ENCODE measurements around the gene ZNF169.
"Not testable (repeated sequence)": the region's sequence is repeated elsewhere in the genome, so short reads cannot be mapped to it uniquely, and the experiment has no call there.

Gene ZNF169

GRCh38 chr9:94287877-94288513 lies 28.9 kb downstream of the ZNF169 start:
- DNase-seq: no peak

GRCh38 chr9:94289691-94290090 lies 30.6 kb downstream of the ZNF169 start:
- peak; percentile 78 for DNase-seq

- DNase-seq: no peak
Observed at GRCh38 chr9:94298949-94299599, 40.0 kb downstream of the ZNF169 start.

GRCh38 chr9:94300470-94301301 lies 41.6 kb downstream of the ZNF169 start:
- DNase-seq: no peak

GRCh38 chr9:94301583-94301982 lies 42.5 kb downstream of the ZNF169 start:
- no peak for DNase-seq

- DNase-seq: no peak
Observed at GRCh38 chr9:94302426-94302825, 43.3 kb downstream of the ZNF169 start.

GRCh38 chr9:94303321-94303720 lies 44.2 kb downstream of the ZNF169 start:
- DNase-seq: no peak

GRCh38 chr9:94315034-94315984 lies 56.2 kb downstream of the ZNF169 start:
- not testable (repeated sequence) for DNase-seq

GRCh38 chr9:94316236-94316635 lies 57.1 kb downstream of the ZNF169 start:
- not testable (repeated sequence) for DNase-seq

- not testable (repeated sequence) for DNase-seq
Observed at GRCh38 chr9:94317949-94318657, 59.0 kb downstream of the ZNF169 start.

GRCh38 chr9:94322342-94322940 lies 63.3 kb downstream of the ZNF169 start:
- DNase-seq: not testable (repeated sequence)

- DNase-seq: not testable (repeated sequence)
Observed at GRCh38 chr9:94323153-94323798, 64.2 kb downstream of the ZNF169 start.

- DNase-seq: not testable (repeated sequence)
Observed at GRCh38 chr9:94325583-94325982, 66.5 kb downstream of the ZNF169 start.

- not testable (repeated sequence) for DNase-seq
Observed at GRCh38 chr9:94328544-94328943, 69.4 kb downstream of the ZNF169 start, which contains the start of gene NUTM2F. Gene NUTM2F, minus strand, starts transcription at chr9:94328644. Its CDS starts 21 bp downstream, at chr9:94328623.

GRCh38 chr9:94336445-94336844 lies 77.3 kb downstream of the ZNF169 start:
- not testable (repeated sequence) for DNase-seq

GRCh38 chr9:94338723-94339122 lies 79.6 kb downstream of the ZNF169 start:
- DNase-seq: not testable (repeated sequence)

- DNase-seq: not testable (repeated sequence)
Observed at GRCh38 chr9:94339657-94340056, 80.6 kb downstream of the ZNF169 start.

GRCh38 chr9:94340750-94341149 lies 81.7 kb downstream of the ZNF169 start:
- DNase-seq: not testable (repeated sequence)

- DNase-seq: not testable (repeated sequence)
Observed at GRCh38 chr9:94341703-94342102, 82.6 kb downstream of the ZNF169 start.

GRCh38 chr9:94347451-94347850 lies 88.4 kb downstream of the ZNF169 start:
- not testable (repeated sequence) for DNase-seq
